GM23248 (cell line): ENCODE data around the gene BDH1.
"Not testable (repeated sequence)": the region's sequence is repeated elsewhere in the genome, so short reads cannot be mapped to it uniquely, and the experiment has no call there.

Experiments used
- EZH2 ChIP-seq: fragments of 200-600 bp; sonication (generic); IDR thresholded peaks from 2 replicates; pipeline ENCODE4 v1.6.1; 2018; ENCODE audit warnings: antibody characterized with exemption, mild to moderate bottlenecking; ENCODE audit not compliant: insufficient read depth, poor library complexity, severe bottlenecking
- EZH2phosphoT487 ChIP-seq: fragments of 200-600 bp; sonication (generic); IDR thresholded peaks from 2 replicates; pipeline ENCODE4 v1.6.1; 2018; ENCODE audit warnings: antibody characterized with exemption, moderate library complexity, mild to moderate bottlenecking, low read depth; ENCODE audit not compliant: insufficient read depth

DNA sequence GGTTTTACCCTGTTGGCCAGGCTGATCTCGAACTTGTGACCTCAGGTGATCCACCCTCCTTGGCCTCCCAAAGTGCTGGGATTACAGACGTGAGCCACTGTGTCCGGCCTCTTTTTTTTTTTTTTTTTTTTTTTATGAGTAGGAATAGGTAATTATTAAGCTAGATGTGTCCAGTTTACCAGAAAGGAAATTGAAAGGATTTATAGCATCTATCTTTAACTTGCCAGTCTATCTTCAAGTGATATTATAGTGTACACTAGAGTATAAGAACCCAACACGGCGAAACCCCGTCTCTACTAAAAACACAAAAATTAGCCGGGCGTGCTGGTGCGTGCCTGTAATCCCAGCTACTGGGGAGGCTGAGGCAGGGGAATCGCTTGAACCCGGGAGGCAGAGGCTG is 31.0 kb upstream of the BDH1 start:
- TF ChIP-seq EZH2, EZH2phosphoT487: not testable (repeated sequence)
